HG03457 (cell line): ENCODE data around the gene DPF1.

Experiments used
- ATAC-seq: cut with Tn5 transposase; IDR thresholded peaks from one replicate; pipeline ENCODE4 v1.9.1; 2021; ENCODE audit warnings: moderate number of reproducible peaks; ENCODE audit not compliant: unreplicated experiment

DPF1 gene

DNA sequence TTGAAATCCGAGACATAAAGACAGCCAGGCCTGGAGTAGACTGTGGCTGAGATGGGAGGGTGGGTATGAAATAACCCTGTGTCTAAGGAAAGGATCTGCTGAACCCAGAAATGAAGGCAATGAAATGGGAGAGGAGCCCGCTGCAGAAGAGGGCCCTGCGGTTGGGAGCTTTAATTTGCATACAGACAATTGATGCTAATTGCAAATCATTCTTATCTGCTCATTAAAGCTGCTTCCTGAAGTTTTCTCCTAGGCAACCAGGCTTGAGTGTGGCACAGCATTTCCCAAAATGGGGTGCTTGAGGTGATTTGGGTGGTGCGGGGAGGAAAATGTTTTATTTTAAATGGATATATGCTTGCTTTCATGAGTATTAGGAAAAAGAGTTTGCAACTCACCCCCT lies 55.4 kb downstream of the DPF1 start:
- no peak for ATAC-seq

DNA sequence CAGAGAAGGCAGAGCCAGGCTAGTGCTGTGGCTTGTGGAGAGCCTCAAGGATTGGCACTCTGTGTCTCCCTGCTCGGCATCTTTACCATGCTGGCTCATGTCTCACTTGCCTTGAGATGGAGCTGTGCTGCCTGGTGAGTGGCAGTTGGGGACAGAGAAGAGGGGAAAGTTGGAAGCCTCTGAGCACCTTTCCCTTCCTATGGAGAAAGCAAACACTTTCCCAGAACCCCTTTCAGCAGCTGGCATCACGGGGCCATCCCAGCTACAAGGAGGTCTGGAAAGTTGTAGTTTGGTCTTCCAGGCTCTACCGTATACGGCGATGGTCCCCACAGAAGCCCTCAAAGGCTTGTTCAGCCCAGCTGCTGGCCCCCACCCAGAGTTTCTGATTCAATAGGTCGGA lies 58.7 kb downstream of the DPF1 start:
- no peak for ATAC-seq

DNA sequence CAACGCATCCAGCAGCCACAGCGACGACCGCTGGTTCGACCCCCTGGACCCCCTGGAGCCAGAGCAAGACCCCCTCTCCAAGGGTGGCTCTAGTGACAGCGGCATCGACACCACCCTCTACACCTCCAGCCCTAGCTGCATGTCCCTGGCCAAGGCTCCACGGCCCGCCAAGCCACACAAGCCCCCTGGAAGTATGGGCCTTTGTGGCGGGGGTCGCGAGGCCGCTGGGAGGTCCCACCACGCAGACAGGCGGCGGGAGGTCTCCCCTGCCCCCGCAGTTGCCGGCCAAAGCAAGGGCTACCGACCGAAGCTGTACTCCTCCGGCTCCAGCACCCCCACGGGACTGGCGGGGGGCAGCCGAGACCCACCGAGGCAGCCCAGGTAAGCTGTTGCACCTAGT lies 59.5 kb downstream of the DPF1 start:
- ATAC-seq = no peak

DNA sequence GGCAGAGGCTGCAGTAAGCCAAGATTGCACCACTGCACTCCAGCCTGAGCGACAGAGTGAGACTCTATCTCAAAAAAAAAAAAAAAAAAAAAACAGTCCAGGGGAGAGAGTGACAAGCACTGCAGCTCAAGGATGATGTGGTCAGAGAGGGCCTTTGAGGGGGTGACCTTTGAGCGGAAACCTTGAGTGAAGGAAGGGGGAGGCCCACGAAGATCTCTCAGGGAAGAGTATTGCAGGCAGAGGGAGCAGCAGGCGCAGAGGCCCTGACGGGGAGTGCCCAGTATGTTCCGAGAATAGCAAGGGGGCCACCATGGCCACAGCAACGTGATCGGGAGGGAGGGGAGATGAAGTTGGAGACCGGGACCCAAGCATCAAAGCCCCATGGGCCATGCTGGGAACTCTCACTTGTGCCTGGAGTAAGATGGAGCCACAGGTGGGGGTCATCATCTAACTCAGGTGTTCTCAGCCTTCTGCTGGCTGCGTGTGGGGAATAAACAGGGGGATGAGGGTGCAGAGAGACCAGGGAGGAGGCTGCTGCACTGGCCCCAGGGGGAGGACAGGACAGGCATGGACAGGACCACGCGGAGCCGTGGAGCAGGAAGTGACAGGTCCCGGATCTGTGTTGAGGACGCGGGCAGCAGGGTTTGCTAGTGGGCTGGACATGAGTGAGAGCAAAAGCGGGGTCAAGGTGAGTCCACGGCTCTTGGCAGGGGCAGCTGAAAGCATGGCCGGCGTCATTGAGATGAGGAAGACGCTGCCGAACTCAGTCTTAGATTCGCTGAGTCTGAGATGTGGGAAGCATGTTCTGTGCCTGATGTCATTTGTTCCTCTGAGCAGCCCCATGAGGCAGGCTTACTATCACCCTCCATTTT lies 60.4 kb downstream of the DPF1 start:
- no peak for ATAC-seq

DNA sequence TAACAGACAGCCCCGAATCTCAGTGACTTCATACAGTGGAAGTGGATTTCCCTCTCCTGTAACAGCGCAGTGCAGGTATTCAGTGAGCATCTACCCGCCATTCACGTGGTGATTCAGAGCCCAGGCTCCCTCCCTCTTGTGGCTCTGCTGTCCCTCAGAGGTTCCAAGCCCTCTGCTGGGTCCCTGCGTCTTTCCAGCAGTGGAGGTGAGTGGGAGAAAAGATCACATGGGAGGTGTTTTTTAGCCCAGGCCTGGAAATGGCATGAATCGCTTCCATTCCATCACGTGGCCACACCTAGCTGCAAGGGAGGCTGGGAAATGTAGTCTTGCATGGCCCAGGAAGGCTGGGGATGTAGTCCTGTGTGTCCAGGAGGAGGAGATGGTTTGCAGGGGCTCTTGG lies 61.4 kb downstream of the DPF1 start:
- ATAC-seq = no peak

DNA sequence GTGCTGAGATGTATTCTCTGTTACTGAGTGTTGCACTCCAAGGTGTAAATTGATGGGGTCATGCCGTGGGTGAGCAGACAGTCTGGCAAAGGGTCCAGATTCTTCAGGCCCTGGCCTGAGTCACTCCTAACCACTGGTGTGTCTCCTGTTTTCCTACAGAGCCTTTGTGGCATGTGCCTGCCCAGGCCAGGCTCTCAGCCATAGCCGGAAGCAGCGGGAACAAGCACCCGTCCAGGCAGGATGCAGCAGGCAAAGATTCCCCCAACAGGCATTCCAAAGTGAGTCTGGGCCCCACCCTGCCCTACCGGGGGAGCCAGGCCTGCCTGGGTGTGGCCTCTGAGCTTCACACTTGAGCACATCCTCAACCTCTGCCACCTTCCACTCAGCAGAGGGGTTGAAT lies 61.9 kb downstream of the DPF1 start:
- no peak for ATAC-seq
